Loucy (cell line): ENCODE results near the gene MSANTD3.

Experiments
- EZH2phosphoT487 ChIP-seq: fragments of 200-600 bp; IDR thresholded peaks from 2 replicates; pipeline ENCODE4 v1.6.1; 2018; ENCODE audit warnings: antibody characterized with exemption, mild to moderate bottlenecking, moderate library complexity, borderline replicate concordance
- TF ChIP-seq, protein P1 (sequence below): fragments of 200-600 bp; sonication (generic); conservative IDR thresholded peaks from 2 replicates; pipeline ENCODE4 v1.5.1; 2014; ENCODE audit warnings: mild to moderate bottlenecking, antibody characterized with exemption, low read length

DNA sequence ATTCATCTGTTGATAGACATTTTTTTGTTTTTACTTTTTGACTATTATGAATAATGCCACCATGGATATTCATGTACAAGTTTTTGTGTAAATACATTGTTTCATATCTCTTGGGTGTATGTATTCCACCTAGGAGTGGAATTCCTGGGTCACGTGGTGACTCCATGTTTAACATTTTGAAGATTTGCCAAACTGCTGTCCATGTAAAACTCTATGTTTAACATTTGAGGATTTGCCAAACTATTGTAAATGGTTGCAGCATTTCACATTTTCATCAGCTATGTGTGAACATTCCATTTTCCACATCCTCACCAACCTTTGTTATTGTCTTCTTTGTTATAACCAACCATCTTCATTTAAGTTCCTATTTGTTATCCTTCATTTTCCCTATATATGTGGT, 58.3 kb downstream of the MSANTD3 start:
- TF ChIP-seq, protein P1, sequence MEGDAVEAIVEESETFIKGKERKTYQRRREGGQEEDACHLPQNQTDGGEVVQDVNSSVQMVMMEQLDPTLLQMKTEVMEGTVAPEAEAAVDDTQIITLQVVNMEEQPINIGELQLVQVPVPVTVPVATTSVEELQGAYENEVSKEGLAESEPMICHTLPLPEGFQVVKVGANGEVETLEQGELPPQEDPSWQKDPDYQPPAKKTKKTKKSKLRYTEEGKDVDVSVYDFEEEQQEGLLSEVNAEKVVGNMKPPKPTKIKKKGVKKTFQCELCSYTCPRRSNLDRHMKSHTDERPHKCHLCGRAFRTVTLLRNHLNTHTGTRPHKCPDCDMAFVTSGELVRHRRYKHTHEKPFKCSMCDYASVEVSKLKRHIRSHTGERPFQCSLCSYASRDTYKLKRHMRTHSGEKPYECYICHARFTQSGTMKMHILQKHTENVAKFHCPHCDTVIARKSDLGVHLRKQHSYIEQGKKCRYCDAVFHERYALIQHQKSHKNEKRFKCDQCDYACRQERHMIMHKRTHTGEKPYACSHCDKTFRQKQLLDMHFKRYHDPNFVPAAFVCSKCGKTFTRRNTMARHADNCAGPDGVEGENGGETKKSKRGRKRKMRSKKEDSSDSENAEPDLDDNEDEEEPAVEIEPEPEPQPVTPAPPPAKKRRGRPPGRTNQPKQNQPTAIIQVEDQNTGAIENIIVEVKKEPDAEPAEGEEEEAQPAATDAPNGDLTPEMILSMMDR = no peak
- TF ChIP-seq EZH2phosphoT487 = no peak
